Measurements from ENCODE around the gene FBXO8. TPM values are rescaled to one million over a fixed set of nuclear protein-coding genes. Genes with fewer than 3 reads are reported as not detected.

Gene FBXO8
- total RNA-seq, 1 donor from 2014 or later, result 13.5 TPM

DNA sequence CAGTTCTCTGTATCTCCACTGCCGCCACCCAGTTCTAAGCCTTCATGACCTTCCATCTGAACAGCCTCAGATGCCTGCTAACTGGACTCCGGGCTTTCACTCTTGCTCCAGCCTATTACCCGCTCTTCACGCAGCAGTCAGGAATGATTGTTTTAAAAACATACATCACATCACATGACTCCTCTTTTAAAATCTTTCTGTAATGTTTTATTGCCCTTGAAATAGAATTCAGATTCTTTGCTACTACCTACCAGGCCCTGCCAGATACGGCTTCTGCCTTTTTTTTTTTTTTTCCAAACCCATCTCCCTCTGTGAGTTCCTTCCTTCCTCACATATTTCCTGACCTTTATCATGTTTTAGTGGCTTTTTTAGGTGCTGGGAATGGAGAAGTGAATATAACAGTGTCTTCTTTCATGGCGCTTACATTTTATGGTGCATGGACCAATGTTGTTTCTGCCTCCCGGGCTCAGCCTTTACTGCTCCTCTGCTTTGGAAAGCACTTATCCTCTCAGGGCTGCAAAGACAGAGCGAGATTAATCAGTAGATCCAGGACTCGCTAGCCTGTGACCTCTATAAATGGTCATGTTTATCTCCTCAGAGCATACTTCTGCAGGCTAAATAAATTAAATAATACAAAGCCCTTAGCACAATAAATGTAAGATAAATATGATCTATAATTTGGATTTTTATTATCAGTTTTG lies 58.0 kb downstream of the FBXO8 start:
- Mint-ChIP-seq H3K27ac (peak overlapping the region; percentile 6), H3K27me3 (ENCODE audit: low read depth) (peaks cover 15% of the 10 kb centered on the region)
- no peak for TF ChIP-seq CTCF (IDR thresholded peaks at IDR 0.05; ENCODE audit: unreplicated experiment)

GRCh38 chr4:174224550-174224949 lies 58.9 kb downstream of the FBXO8 start:
- Mint-ChIP-seq H3K27ac (no peak overlapping the region), H3K27me3 (ENCODE audit: low read depth) (peaks cover 15% of the 10 kb centered on the region), H3K36me3 (no peaks in the 10 kb centered on the region), H3K9me3 (no peaks in the 10 kb centered on the region), H3K4me1 (peaks cover 14% of the 10 kb centered on the region), H3K4me3 (no peak overlapping the region)
- no peak for DNase-seq (ENCODE audit: low spot score in 2 of 2, unreplicated experiment in 2 of 2)
- no peak for TF ChIP-seq CTCF (IDR thresholded peaks at IDR 0.05; ENCODE audit: unreplicated experiment)

More for the DNA sequence above, 58.0 kb downstream of the FBXO8 start:
- Mint-ChIP-seq H3K4me3 (no peak overlapping the region), H3K4me1 (peaks cover 10% of the 10 kb centered on the region), H3K9me3 (no peaks in the 10 kb centered on the region), H3K36me3 (no peaks in the 10 kb centered on the region)
- DNase-seq (ENCODE audit: low spot score in 2 of 2, unreplicated experiment in 2 of 2), result no peak

DNA sequence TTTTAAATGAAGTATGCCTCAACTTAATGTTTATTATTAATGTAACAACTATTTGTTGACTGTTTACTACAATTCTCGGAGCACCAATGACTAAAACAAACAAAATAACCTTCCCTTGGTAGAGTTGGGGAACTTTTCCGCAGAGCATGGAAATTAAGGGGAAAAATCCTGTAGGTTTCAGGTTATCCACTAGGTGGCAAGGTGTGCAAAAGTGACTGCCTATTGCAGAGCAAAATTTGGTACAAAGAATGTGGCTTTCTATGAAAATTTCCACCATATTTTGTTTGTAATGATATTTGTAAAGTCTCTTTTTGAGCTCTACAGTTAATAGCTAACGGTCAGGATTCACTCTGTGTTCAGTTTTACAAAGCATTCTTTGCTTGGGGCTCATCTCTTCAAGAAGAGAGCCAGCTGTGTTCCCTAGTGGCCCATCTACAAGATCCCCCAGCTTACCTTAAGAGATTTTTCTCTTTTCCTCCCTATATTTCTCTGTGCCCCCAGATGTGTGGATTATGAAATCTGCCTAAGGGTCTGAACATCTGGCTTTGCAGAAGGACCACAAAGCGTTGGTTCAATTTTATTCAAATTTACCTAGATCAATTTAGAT lies 61.1 kb downstream of the FBXO8 start:
- no peaks in the 10 kb centered on the region for H3K36me3 Mint-ChIP-seq
- no peaks in the 10 kb centered on the region for H3K9me3 Mint-ChIP-seq
- H3K4me3 Mint-ChIP-seq, result no peak overlapping the region
- TF ChIP-seq CTCF (IDR thresholded peaks at IDR 0.05; ENCODE audit: unreplicated experiment), result peak; percentile 75
- H3K27ac Mint-ChIP-seq, result no peak overlapping the region
- H3K27me3 Mint-ChIP-seq (ENCODE audit: low read depth), result peaks cover 25% of the 10 kb centered on the region
- no peak for DNase-seq (ENCODE audit: low spot score in 2 of 2, unreplicated experiment in 2 of 2)
- H3K4me1 Mint-ChIP-seq, result peaks cover 31% of the 10 kb centered on the region

DNA sequence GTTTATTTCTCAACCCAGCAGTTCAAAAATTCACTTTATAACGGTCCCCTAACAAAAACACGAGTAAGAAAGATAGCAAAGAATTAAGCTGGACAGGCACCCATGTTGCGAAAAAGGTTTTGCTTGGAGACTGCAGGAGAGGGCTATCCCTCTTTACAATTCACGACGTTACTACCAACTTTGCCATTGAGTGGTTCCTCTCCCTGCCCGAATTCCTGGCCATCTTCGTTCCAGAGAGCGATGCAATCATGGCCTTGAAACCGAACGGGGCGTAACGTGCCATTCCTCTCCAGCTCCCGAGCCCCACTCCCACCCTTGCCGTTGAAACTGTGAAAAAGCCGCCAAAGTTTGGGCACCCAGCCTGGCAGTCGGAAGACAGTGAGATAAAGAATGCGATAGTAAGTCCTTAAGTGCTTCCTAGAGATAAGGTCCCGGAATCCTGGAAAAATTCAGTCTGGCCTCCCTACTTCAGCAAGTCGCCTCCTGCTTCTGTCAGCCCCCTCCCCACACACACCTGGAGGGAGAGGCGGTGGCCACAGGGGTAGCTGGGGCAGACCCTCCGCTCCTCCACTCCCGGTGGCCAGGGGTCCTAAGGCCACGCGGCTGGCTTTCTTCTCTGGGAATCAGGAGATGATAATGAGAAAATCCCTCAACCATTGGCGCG lies 65.2 kb downstream of the FBXO8 start:
- peaks cover 57% of the 10 kb centered on the region for H3K4me1 Mint-ChIP-seq
- no peaks in the 10 kb centered on the region for H3K36me3 Mint-ChIP-seq
- H3K4me3 Mint-ChIP-seq, result peak overlapping the region; percentile 74
- no peaks in the 10 kb centered on the region for H3K9me3 Mint-ChIP-seq
- peak overlapping the region; percentile 84 for H3K27ac Mint-ChIP-seq
- DNase-seq (ENCODE audit: low spot score in 2 of 2, unreplicated experiment in 2 of 2), result no peak
- TF ChIP-seq CTCF (IDR thresholded peaks at IDR 0.05; ENCODE audit: unreplicated experiment), result no peak
- peaks cover 53% of the 10 kb centered on the region for H3K27me3 Mint-ChIP-seq (ENCODE audit: low read depth)

DNA sequence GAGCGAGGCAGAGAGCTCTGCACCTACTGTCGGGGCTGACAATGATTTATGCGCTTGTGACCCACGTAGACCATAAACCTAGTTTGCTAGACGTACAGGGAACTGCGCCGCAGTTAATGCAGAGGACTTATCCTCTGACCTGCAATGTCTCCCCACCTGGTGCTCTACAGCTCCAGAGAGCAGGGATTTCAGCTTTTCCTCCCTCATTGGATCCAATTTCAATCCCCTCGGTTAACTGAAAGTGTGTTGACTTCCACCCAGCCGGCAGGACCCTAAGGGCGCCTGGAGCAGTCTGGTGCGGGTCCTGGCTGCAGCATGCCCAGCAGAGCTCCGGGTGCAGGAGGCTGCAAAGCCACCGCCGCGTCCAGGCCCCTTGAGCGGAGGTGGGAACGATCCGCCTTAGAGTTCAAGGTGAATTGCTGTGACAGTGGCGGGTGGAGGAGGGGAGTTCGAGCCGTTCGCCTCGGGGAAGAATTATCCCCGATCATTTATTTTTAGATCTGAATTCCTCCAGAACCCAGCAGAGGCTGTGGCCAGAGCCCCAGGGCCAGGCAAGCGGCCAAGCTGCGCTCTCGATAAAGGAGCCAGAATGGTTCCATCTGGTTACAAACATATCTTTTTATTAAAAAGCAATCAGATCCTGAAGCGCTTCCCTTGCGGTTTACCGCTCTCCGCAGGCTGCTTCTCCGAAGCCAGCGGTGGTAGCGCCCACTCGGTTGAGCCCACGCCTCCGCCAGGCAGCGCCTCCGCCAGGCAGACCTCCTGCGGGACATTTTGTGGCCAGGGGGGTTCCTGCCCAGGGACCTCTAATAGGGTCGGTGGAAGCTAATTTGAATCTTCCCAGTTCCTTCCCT lies 66.0 kb downstream of the FBXO8 start:
- peak overlapping the region; percentile 74 for H3K4me3 Mint-ChIP-seq
- H3K9me3 Mint-ChIP-seq, result no peaks in the 10 kb centered on the region
- no peak for TF ChIP-seq CTCF (IDR thresholded peaks at IDR 0.05; ENCODE audit: unreplicated experiment)
- H3K4me1 Mint-ChIP-seq, result peaks cover 57% of the 10 kb centered on the region
- peak overlapping the region; percentile 84 for H3K27ac Mint-ChIP-seq
- no peak for DNase-seq (ENCODE audit: low spot score in 2 of 2, unreplicated experiment in 2 of 2)
- H3K27me3 Mint-ChIP-seq (ENCODE audit: low read depth), result peaks cover 60% of the 10 kb centered on the region
- no peaks in the 10 kb centered on the region for H3K36me3 Mint-ChIP-seq

All from mesothelial cell of epicardium (in vitro differentiated cells).